ENCODE data around the gene DAPL1. TPM values are rescaled to one million over a fixed set of nuclear protein-coding genes. Genes with fewer than 3 reads are reported as not detected.

DAPL1 gene
- total and polyA plus RNA-seq, 10 of the 15 experiments (the other 5 are each of a cell fraction or from before 2014, with no cell fraction given): not detected

- TF ChIP-seq CHD1 (IDR thresholded peaks at IDR 0.05; ENCODE audit: low read depth, low read length): no peak
- no peak for TF ChIP-seq ZSCAN29 (IDR thresholded peaks at IDR 0.05)
- TF ChIP-seq SMARCA5 (IDR thresholded peaks at IDR 0.05): no peak
- TF ChIP-seq ETV6 (conservative IDR thresholded peaks at IDR 0.05 in 1 of 2, IDR thresholded peaks at IDR 0.05 in 1 of 2; ENCODE audit: borderline replicate concordance in 1 of 2, low read depth in 1 of 2): no peak
- no peak for TF ChIP-seq ATF7 (IDR thresholded peaks at IDR 0.05; ENCODE audit: low read depth)
- no peak for TF ChIP-seq HCFC1 (IDR thresholded peaks at IDR 0.05; ENCODE audit: low read length)
Measured at GRCh38 chr2:158835431-158835830, 40.3 kb downstream of the DAPL1 start (continued).

DNA sequence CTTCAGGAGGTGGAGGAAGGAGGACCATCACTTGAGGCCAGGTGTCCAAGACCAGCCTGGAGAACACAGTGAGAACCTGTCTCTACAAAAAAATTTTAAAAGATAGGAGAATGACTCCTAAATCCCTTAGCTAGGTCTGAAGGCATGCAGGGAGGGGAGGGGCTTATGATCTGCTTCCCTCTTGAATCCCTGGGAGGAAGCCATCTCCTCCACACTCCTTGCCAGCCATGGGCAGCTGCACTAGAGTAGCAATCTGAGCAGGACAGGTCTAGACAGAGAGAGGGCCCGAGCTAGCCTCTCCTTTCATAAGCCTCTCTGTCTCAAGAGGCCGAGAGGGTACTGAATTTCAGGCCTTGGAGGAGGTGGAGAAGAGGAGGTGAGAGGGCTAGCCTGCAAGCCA is 42.5 kb downstream of the DAPL1 start:
- intact Hi-C loops (cut with micrococcal nuclease; ENCODE audit: unreplicated experiment): no loop called here
- ChIA-PET POLR2A (no interaction called here), CTCF (no interaction called here), SMC1A (ENCODE audit: uncharacterized antibody, unreplicated experiment) (no interaction called here), RAD21 (ENCODE audit: unreplicated experiment) (no interaction called here)
- Histone ChIP-seq H3K36me3 (ENCODE audit: control insufficient read depth in 2 of 2, insufficient read depth in 2 of 2, low read length in 1 of 2) (no peaks in the 10 kb centered on the region), H2AFZ (ENCODE audit: control insufficient read depth, low read depth, low read length) (no peak overlapping the region), H3K4me2 (ENCODE audit: control insufficient read depth, insufficient read depth) (no peak overlapping the region), H4K20me1 (ENCODE audit: control insufficient read depth, insufficient read depth) (no peaks in the 10 kb centered on the region), H3K9ac (ENCODE audit: control insufficient read depth, insufficient read depth, low read length) (no peak overlapping the region), H3K27ac (ENCODE audit: control insufficient read depth, insufficient read depth) (no peak overlapping the region), H3K9me3 (replicated peaks; ENCODE audit: control insufficient read depth, insufficient read depth, low read length) (no peaks in the 10 kb centered on the region), H3K4me1 (ENCODE audit: control insufficient read depth, insufficient read depth, low read length) (no peaks in the 10 kb centered on the region), H3K27me3 (replicated peaks in 1 of 2; ENCODE audit: control insufficient read depth in 2 of 2, insufficient read depth in 2 of 2, low read length in 1 of 2) (no peaks in the 10 kb centered on the region), H3K4me3 (no peak overlapping the region), H3K79me2 (ENCODE audit: control insufficient read depth, insufficient read depth, low read length) (no peaks in the 10 kb centered on the region)
- FAIRE-seq: no peak
- no peak for DNase-seq (ENCODE audit: low read depth, low spot score)
- no TSS peak for BruUV-seq (replicated peaks)
- no peak for ATAC-seq
- in situ Hi-C loops (cut with MboI): no loop called here
- no peak for TF ChIP-seq SREBF2 (IDR thresholded peaks at IDR 0.05; ENCODE audit: low read length)
- TF ChIP-seq NBN (IDR thresholded peaks at IDR 0.05): no peak
- TF ChIP-seq MYC (IDR thresholded peaks at IDR 0.05; ENCODE audit: insufficient read depth, insufficient read length, insufficient replicate concordance, low read length, severe bottlenecking): no peak
- WGBS (ENCODE audit: insufficient coverage, insufficient replicate concordance, low lambda C conversion rate, missing lambda C conversion rate): 0% methylated on average over 2 of the region's 2 CpGs

- no TSS peak for BruUV-seq (replicated peaks)
- ChIA-PET CTCF (no interaction called here), SMC1A (ENCODE audit: uncharacterized antibody, unreplicated experiment) (no interaction called here), POLR2A (no interaction called here), RAD21 (ENCODE audit: unreplicated experiment) (no interaction called here)
- Histone ChIP-seq H3K4me2 (ENCODE audit: control insufficient read depth, insufficient read depth) (no peak overlapping the region), H4K20me1 (ENCODE audit: control insufficient read depth, insufficient read depth) (no peaks in the 10 kb centered on the region), H2AFZ (ENCODE audit: control insufficient read depth, low read depth, low read length) (no peak overlapping the region), H3K27ac (ENCODE audit: control insufficient read depth, insufficient read depth) (no peak overlapping the region), H3K27me3 (replicated peaks in 1 of 2; ENCODE audit: control insufficient read depth in 2 of 2, insufficient read depth in 2 of 2, low read length in 1 of 2) (peaks cover 0 to under 1% of the 10 kb centered on the region in 2 experiments; a peak in 1 of 4 replicates), H3K79me2 (ENCODE audit: control insufficient read depth, insufficient read depth, low read length) (no peaks in the 10 kb centered on the region), H3K9me3 (replicated peaks; ENCODE audit: control insufficient read depth, insufficient read depth, low read length) (no peaks in the 10 kb centered on the region), H3K4me3 (no peak overlapping the region), H3K36me3 (ENCODE audit: control insufficient read depth in 2 of 2, insufficient read depth in 2 of 2, low read length in 1 of 2) (no peaks in the 10 kb centered on the region), H3K9ac (ENCODE audit: control insufficient read depth, insufficient read depth, low read length) (no peak overlapping the region), H3K4me1 (ENCODE audit: control insufficient read depth, insufficient read depth, low read length) (no peaks in the 10 kb centered on the region)
- intact Hi-C loops (cut with micrococcal nuclease; ENCODE audit: unreplicated experiment): no loop called here
- FAIRE-seq: no peak
- ATAC-seq: no peak
- in situ Hi-C loops (cut with MboI): no loop called here
- DNase-seq (ENCODE audit: low read depth, low spot score): no peak
- TF ChIP-seq NFIC (IDR thresholded peaks at IDR 0.05; ENCODE audit: low read depth, low read length): no peak
- TF ChIP-seq ZBTB11 (CRISPR knock-in tag; IDR thresholded peaks at IDR 0.05): no peak
- TF ChIP-seq MTA3 (IDR thresholded peaks at IDR 0.05; ENCODE audit: borderline replicate concordance, low read length): no peak
- TF ChIP-seq RUNX3 (IDR thresholded peaks at IDR 0.05; ENCODE audit: low read length): no peak
- no peak for TF ChIP-seq POLR2A (IDR thresholded peaks at IDR 0.05; ENCODE audit: low read depth, low read length)
- TF ChIP-seq GABPA (IDR thresholded peaks at IDR 0.05; ENCODE audit: low read depth): no peak
- TF ChIP-seq, protein P1, sequence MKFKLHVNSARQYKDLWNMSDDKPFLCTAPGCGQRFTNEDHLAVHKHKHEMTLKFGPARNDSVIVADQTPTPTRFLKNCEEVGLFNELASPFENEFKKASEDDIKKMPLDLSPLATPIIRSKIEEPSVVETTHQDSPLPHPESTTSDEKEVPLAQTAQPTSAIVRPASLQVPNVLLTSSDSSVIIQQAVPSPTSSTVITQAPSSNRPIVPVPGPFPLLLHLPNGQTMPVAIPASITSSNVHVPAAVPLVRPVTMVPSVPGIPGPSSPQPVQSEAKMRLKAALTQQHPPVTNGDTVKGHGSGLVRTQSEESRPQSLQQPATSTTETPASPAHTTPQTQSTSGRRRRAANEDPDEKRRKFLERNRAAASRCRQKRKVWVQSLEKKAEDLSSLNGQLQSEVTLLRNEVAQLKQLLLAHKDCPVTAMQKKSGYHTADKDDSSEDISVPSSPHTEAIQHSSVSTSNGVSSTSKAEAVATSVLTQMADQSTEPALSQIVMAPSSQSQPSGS (IDR thresholded peaks at IDR 0.05; ENCODE audit: low read length): no peak
Measured at GRCh38 chr2:158841850-158842249, 46.7 kb downstream of the DAPL1 start.

Measured in GM12878 (cell line).